Measurements from ENCODE around the gene TNFAIP8. TPM values are rescaled to one million over a fixed set of nuclear protein-coding genes. Genes with fewer than 3 reads are reported as not detected.

The TNFAIP8 gene
- polyA plus RNA-seq, 1 donor from 2014 or later, result 285 TPM

DNA sequence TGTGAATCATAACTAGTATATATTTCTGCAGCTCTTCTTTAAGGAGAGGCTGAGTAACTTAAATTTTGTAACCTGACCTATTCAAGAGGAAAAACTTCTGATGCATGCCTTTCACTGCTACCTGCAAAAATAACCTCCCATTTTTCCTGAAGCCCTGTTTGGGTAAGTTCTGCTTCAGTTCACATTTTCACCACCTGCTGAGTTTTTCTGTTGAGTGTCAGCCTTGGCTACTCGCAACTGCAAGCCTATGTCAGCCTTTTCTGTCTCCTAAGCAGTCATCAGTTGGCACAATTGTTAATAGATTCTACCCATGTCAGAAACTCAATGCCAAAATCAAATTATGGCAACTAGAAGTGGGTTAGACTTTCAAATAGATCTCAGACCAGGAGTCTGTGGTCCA is 8.2 kb upstream of the TNFAIP8 start:
- peaks cover 61 to 87% (median 82%) of the 10 kb centered on the region in 3 donors for H3K4me1 Mint-ChIP-seq
- no peaks in the 10 kb centered on the region for H3K27me3 Mint-ChIP-seq
- H3K27ac Mint-ChIP-seq, result peak overlapping the region; percentile 3 to 64 (median 19)
- H3K4me3 Mint-ChIP-seq, result peak overlapping the region in 3 of 4 donors; percentile 19 to 88 (median 71)
- H3K36me3 Mint-ChIP-seq, result peaks cover 6% of the 10 kb centered on the region
- H3K9me3 Mint-ChIP-seq, result no peaks in the 10 kb centered on the region

DNA sequence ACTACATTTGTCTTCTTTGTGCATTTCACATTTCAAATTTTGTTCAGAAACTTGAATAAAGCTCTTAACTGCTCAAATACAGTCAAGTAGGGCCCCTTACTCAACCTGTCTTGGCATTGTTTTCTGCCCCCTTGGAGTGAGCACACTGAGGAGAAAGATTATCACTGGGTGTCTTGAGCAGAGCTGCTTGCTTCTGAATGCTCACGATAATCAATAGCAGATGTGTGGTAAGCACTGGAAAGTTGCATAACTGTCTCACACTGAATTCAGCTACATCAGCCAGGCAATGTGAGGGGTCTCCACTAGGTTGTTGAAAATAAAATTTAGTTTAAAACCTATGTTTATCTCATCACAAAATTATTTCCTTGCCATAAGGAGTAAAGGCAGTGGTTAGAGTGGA is 7.8 kb upstream of the TNFAIP8 start:
- peak overlapping the region in 3 of 4 donors; percentile 71 to 76 (median 74) for H3K4me3 Mint-ChIP-seq
- H3K9me3 Mint-ChIP-seq, result no peaks in the 10 kb centered on the region
- no peaks in the 10 kb centered on the region for H3K27me3 Mint-ChIP-seq
- H3K27ac Mint-ChIP-seq, result peak overlapping the region; percentile 3 to 84 (median 81)
- peaks cover 6% of the 10 kb centered on the region for H3K36me3 Mint-ChIP-seq
- H3K4me1 Mint-ChIP-seq, result peaks cover 61 to 87% (median 82%) of the 10 kb centered on the region in 3 donors

DNA sequence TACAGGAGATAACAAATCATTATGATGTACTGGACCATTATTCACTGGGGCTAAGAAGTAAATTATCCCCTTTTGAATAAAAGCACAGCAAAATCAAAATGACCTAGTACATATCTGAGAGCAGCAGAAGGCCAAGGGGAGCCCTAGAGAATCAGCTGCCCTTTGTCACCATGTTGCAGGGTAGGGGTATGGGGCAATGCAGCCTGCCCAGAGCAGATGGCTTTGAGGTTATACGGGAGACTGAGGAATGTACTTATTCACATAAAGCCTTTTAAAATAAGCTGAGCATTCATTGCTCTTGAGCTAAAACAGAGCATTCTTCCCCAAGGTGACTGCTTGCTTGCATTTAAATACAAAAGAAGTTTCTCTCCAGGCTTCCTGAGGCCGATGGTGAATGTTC is 2.6 kb upstream of the TNFAIP8 start:
- Mint-ChIP-seq H3K9me3 (no peaks in the 10 kb centered on the region), H3K27ac (peak overlapping the region; percentile 65 to 98 (median 87)), H3K36me3 (peaks cover 5% of the 10 kb centered on the region), H3K4me1 (peaks cover 56 to 65% (median 57%) of the 10 kb centered on the region in 3 donors), H3K27me3 (no peaks in the 10 kb centered on the region), H3K4me3 (peak overlapping the region; percentile 80 to 99 (median 90))

DNA sequence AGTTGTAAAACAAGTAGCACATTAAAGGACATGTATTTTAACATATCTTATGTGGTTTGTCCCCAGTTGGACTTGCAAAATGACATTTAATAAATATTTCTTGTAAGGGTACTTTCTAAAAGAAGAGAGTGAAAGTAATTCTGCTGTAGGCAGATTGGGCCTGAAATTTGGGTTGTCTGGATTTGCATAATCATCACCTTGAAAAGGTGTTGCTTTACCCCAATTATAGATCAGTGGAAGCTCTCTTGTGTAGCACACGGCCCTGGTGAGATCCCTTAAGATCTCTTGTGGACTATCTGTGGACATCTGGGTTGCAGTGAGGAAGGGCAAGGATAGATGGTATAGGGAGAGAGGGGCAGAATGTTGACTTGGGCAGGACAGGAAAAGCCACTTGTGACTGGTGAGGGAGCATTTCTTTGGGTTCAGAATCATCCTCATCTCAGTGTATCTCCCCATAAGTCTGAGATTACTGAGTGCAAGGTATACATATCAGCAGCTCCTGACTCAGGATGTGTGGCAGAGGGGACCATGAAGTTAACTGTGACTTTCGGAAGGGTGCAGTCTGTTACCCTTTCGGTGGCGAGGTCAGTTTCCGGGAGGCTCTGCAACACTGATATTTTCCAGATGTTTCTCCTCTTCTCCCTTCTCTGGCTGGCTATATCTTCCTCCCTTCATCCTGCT is 2.0 kb upstream of the TNFAIP8 start:
- peaks cover 57 to 66% (median 61%) of the 10 kb centered on the region in 3 donors for H3K4me1 Mint-ChIP-seq
- H3K4me3 Mint-ChIP-seq, result peak overlapping the region; percentile 80 to 99 (median 90)
- no peaks in the 10 kb centered on the region for H3K27me3 Mint-ChIP-seq
- H3K27ac Mint-ChIP-seq, result peak overlapping the region; percentile 65 to 98 (median 87)
- no peaks in the 10 kb centered on the region for H3K9me3 Mint-ChIP-seq
- peaks cover 4% of the 10 kb centered on the region for H3K36me3 Mint-ChIP-seq

DNA sequence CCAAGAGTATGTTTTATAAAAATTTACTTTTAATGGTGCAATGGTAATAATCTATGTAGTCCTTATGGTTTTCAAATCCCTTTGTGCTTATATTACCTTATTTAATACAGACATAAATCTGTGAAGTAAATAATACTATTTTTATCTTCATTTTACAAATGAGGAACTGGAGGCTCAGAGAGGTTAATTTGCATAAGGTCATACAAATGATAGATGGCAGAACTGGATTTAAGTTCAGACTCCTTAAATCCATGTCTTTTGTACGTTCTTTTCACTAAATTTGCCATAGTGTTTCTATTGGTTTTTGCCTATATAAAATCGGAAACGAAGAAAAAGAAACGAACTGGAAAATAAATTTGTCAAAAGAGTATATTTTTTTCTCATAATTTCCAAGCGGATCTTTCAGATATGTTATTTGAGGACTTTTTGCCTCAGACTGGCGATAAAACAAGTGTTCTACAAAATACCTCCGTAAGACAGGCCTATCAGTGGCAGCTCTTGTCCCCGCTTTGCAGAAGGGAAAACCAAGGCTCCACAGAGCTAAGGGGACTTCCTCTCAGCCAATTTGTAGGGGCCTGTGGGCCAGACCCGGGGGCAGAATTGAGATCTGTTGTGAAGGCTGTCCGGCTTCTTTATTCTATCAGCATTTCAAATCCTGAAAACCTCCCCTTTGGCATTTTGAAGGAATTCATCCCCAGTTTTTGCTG is 1.1 kb upstream of the TNFAIP8 start:
- H3K4me1 Mint-ChIP-seq, result peaks cover 56 to 66% (median 61%) of the 10 kb centered on the region in 3 donors
- peak overlapping the region; percentile 80 to 99 (median 97) for H3K4me3 Mint-ChIP-seq
- no peaks in the 10 kb centered on the region for H3K9me3 Mint-ChIP-seq
- H3K36me3 Mint-ChIP-seq, result peaks cover 2% of the 10 kb centered on the region
- no peaks in the 10 kb centered on the region for H3K27me3 Mint-ChIP-seq
- H3K27ac Mint-ChIP-seq, result peak overlapping the region; percentile 65 to 98 (median 87)

DNA sequence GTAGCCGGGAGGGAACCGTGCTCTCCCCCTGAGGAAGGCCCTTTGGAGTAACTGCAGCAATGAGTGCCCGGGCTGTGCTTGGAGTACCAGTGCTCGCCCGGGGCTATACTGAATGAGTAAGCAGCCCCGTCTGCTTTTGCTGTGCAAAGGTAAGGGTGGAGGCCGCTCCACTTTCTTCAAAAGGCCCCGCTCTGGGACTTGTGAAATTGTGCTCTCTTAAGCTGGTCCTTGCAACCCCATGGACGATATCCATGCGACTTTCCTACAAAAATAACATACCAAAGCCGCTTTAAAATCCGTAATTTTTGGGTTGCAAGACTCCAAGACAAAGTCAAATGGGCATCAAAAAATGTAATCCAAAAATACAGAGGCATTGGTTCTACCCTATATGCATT is 578 bp upstream of the TNFAIP8 start:
- Mint-ChIP-seq H3K4me3 (peak overlapping the region; percentile 80 to 99 (median 97)), H3K4me1 (peaks cover 55 to 66% (median 61%) of the 10 kb centered on the region in 3 donors), H3K9me3 (no peaks in the 10 kb centered on the region), H3K27me3 (no peaks in the 10 kb centered on the region), H3K36me3 (peaks cover 2% of the 10 kb centered on the region), H3K27ac (peak overlapping the region; percentile 65 to 98 (median 87))

DNA sequence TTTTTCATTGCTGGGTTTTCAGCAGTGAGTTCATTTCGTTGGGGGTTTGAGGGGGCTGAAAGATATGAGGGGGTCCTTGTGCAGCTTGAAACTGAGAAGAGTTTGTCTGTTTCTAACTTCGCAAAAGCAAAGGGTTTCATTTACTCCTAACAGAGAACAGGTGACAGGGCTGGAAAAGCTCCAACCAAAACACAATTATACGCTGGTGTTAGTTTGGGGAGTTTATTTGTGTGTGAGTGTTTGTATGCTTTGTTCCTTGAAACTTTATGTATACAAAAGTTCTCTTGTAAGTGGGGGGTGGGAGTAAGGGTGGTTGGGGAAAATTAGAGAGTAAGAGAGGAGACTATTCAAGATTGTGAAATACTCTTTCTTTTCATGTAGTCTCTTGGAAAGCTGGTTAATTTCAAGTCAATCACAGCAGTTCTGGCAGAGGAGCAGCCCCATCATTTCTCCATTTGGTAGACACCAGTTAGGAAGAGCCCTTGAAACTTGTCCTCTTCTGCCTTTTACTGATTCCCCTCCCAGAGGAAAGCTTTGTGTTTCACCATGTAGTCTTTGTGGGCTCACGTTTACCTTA is 881 bp downstream of the TNFAIP8 start:
- Mint-ChIP-seq H3K27me3 (no peaks in the 10 kb centered on the region), H3K4me3 (peak overlapping the region; percentile 80 to 99 (median 97)), H3K27ac (peak overlapping the region; percentile 65 to 97 (median 87)), H3K9me3 (no peaks in the 10 kb centered on the region), H3K36me3 (peaks cover 2% of the 10 kb centered on the region), H3K4me1 (peaks cover 56 to 69% (median 68%) of the 10 kb centered on the region in 3 donors)

DNA sequence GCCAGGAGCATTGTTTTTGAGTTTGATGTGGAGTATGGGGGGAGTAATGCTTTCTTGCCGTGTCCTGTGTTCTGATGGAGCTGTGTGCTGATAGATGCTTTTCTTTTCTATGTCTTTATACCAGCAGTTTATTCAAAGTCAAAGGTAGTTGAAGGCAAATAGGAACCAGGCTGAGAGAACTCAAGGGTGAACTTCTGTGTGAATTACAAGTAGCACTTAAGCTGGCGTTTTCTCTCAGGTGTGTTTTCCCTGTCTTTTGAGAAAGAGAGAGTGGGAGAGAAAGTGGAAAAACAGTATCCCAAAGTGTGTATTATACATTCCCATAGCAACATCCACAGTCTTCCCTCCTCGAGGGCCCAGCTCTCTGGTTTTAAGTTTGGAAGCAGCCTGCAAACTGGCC is 1.5 kb downstream of the TNFAIP8 start:
- peak overlapping the region; percentile 80 to 99 (median 97) for H3K4me3 Mint-ChIP-seq
- peaks cover 57 to 74% (median 69%) of the 10 kb centered on the region in 3 donors for H3K4me1 Mint-ChIP-seq
- peak overlapping the region; percentile 65 to 97 (median 87) for H3K27ac Mint-ChIP-seq
- H3K36me3 Mint-ChIP-seq, result peaks cover 2% of the 10 kb centered on the region
- H3K27me3 Mint-ChIP-seq, result no peaks in the 10 kb centered on the region
- H3K9me3 Mint-ChIP-seq, result no peaks in the 10 kb centered on the region

DNA sequence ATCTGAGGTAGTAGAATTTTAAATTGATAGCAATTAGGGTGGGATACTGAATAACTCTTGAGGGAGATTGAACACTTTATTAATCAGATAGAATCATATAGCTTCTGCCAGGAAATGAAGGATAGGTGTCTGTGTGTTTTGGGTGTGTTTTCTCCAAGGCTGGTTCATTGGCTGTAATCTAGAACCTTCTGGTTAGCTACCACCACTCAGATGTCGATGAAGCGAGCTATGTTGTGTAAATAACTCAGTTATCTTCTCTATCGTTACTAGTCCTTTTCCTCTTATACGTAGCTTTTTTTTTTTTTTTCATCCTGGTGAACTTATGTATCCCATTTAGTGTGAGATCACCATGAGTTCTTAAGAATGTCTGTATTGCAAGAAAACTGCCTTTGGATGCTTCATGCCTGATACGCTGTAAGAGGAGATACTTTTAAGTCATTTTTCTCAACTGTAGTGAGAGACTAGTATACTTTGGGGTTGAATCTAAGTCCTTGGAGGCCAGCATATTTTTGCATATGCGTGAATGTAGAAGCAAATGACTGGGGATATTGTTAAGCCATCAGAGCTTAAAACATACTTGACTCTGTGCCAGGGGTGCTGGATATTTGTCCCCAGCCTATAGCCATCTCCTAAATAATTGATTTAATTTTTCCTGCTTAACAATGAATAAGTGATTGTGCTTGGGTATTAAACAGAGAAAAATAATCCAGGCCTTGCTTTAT is 2.1 kb downstream of the TNFAIP8 start:
- Mint-ChIP-seq H3K27me3 (no peaks in the 10 kb centered on the region), H3K36me3 (peaks cover 2% of the 10 kb centered on the region)

DNA sequence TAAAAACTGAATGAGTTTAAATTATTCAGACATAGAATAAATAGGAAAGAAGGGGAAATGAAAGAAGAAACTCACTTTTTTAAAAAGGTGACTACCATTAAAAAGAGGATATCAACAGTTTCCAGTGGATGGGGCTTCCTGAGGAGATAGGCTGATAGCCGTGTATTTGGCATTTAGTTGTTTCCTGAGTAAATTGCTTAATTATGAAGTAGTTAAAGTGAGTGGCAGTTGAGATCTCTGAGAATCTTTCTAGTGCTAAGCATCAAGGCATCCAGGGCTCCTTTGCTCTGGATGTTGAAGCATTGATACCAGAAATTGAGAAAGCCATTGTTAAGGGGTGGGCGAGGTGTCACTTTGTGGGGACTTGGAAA is 2.7 kb downstream of the TNFAIP8 start:
- Mint-ChIP-seq H3K4me1 (peaks cover 57 to 78% (median 69%) of the 10 kb centered on the region in 3 donors), H3K36me3 (peaks cover 2% of the 10 kb centered on the region), H3K27ac (peak overlapping the region; percentile 65 to 94 (median 87)), H3K4me3 (peak overlapping the region; percentile 80 to 99 (median 97)), H3K27me3 (no peaks in the 10 kb centered on the region), H3K9me3 (no peaks in the 10 kb centered on the region)

More for the DNA sequence above, 2.1 kb downstream of the TNFAIP8 start:
- peak overlapping the region; percentile 65 to 94 (median 87) for H3K27ac Mint-ChIP-seq
- H3K4me1 Mint-ChIP-seq, result peaks cover 55 to 75% (median 69%) of the 10 kb centered on the region in 3 donors
- no peaks in the 10 kb centered on the region for H3K9me3 Mint-ChIP-seq
- peak overlapping the region; percentile 80 to 99 (median 97) for H3K4me3 Mint-ChIP-seq

DNA sequence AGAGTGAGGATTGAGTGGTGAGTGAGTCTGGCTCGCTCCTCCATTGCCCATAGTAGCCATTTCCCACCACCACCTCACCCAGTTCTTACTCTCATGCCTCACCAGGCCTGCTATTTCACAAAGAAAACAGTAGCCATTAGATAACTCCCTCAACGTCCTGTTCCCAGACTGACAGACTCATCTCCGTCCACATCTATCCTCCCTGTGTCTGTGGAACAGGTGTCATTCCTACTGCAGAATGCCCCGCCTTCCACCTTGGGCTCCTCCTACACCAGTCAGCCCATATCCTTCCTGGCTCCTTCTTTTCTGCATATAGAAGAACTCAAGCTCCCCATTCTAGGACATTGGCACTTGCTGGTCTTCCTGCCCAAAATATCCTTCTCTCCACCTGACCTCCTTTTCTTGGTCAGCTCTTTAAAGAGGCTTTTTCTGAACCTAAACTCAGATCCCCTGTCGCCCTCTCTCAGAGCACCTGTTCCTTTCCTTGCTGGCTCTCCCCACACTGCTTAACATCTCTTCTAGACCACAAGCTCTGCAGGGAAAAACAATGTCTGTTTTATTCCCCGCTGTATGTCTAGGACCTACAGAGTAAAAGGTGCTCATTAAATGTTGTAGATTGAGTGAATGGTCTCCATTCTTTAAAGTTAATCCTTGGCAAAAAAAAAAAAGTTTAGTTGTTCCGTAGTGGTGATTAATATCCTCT is 3.2 kb downstream of the TNFAIP8 start:
- peak overlapping the region; percentile 65 to 94 (median 87) for H3K27ac Mint-ChIP-seq
- H3K4me1 Mint-ChIP-seq, result peaks cover 62 to 77% (median 69%) of the 10 kb centered on the region in 3 donors
- peak overlapping the region; percentile 80 to 99 (median 97) for H3K4me3 Mint-ChIP-seq
- no peaks in the 10 kb centered on the region for H3K27me3 Mint-ChIP-seq
- no peaks in the 10 kb centered on the region for H3K9me3 Mint-ChIP-seq
- H3K36me3 Mint-ChIP-seq, result peaks cover 2% of the 10 kb centered on the region

DNA sequence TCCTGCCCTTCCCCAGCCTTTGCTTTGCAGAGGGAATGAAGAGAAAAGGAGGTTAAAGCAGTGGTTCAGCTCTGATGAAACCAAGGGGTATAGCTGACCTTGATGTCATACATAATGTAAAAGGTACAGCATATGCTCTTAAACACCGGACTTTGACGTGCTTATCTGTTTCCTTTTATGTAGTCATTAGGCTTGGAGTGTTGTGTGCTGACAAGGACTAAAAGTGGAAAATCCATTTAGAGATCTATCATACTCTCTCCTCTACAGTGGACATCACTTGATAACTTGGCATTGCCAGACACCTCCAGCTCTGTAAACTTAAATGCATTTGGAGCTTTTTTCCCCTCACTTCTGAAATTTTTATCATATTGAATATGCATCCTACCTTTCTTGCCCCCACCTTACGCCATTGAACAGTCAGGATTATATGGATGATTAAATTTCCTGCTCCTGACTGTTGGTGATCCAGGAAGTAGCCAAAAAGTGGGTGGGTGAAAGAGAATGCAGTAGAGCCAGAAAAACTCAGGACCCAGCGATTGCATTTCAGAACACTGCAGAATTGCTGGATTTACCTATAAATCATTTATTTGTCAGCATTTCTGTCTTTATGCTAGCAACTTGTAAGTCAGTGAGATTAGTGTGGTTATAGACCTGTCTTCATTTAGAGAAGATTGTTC is 4.1 kb downstream of the TNFAIP8 start:
- no peaks in the 10 kb centered on the region for H3K27me3 Mint-ChIP-seq
- H3K36me3 Mint-ChIP-seq, result peaks cover 2% of the 10 kb centered on the region
- peak overlapping the region; percentile 80 to 99 (median 97) for H3K4me3 Mint-ChIP-seq
- H3K4me1 Mint-ChIP-seq, result peaks cover 67 to 76% (median 69%) of the 10 kb centered on the region in 3 donors
- H3K9me3 Mint-ChIP-seq, result no peaks in the 10 kb centered on the region
- H3K27ac Mint-ChIP-seq, result peak overlapping the region; percentile 65 to 94 (median 87)

DNA sequence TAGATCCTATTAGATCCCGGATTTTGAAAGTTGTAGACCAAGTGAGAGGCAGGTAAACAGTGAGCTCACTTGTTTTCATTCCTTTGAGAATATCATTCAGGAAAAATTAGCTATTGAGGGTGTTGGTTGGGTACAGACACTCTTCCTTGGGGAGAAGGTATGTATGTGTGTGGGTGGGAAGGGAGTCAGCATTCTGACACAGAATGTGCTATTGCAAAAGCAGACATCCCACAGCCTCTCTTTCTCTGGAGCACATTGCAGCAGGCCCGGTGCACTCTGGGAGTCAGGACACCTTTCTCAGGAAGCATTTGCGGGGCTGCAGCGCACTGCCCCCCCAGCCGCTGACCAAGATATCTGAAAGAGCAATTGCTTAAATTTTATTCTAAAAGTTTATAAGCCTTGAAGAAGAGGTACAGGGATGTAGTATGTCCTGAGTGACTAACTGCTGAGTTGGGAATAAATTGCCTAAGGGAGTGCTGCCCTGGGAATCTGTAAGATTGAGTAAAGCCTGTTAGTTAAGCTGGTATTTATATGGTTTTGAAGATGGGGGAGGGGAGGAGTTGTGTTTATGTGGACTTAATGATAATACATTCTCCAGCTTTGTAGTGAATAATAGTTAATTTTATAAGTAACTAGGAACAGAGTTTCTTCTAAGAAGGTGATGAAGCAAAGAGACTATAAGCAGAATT is 5.2 kb downstream of the TNFAIP8 start:
- H3K4me3 Mint-ChIP-seq, result peak overlapping the region; percentile 2 to 99 (median 88)
- no peaks in the 10 kb centered on the region for H3K27me3 Mint-ChIP-seq
- peaks cover 79 to 88% (median 80%) of the 10 kb centered on the region in 3 donors for H3K4me1 Mint-ChIP-seq
- no peaks in the 10 kb centered on the region for H3K9me3 Mint-ChIP-seq
- peaks cover 4% of the 10 kb centered on the region for H3K36me3 Mint-ChIP-seq
- H3K27ac Mint-ChIP-seq, result peak overlapping the region; percentile 40 to 94 (median 65)

Measured in IgD-negative memory B cell (primary cell).